Activated gamma-delta T cell (primary cell): Measurements from ENCODE around the gene LMTK3.
"Not testable (repeated sequence)": the region's sequence is repeated elsewhere in the genome, so short reads cannot be mapped to it uniquely, and the experiment has no call there.

Experiments used
- DNase-seq: peaks from one replicate; lab custom pipeline; 2025; lab: John Stamatoyannopoulos, UW

The LMTK3 gene

DNA sequence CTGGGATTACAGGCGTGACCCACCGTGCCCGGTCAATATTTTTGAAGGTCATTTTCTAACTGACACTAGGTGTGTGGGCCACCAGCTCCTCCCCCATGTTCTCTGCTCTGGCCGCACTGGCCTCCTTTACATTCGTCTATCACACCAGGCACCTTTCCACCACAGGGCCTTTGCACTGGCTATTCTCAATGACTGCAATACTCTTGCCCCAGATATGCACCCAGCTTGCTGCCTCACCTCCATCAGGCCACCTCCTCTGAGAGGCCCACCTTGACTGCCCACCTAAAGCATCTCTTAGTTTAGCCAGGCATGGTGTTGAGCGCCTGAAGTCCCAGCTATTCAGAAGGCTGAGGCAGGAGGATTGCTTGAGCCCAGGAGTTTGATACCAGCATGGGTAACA, 30.2 kb upstream of the LMTK3 start:
- DNase-seq = no peak

DNA sequence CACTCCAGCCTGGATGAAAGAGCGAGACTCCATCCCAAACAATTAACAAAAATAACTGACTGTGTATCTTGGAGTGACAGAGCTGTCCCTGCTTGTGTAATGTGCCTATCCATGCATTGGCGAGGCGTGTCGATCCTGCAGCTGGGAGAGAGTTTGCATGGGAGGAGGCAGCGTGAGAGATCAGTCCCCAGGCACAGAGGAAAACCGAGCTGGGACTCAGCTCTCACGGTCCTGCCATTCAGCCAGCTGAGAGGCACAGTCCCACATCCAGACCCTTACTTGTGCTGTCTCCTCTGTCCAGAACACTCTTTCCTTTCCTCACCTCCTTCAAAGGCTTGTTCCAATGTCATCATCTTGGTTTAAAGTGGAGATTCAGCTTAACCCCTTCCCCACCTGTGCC, 28.5 kb upstream of the LMTK3 start:
- DNase-seq = no peak

- DNase-seq = no peak
Observed at GRCh38 chr19:48539503-48540096, 28.0 kb upstream of the LMTK3 start.

- DNase-seq = not testable (repeated sequence)
Observed at GRCh38 chr19:48538057-48538456, 26.4 kb upstream of the LMTK3 start.

DNA sequence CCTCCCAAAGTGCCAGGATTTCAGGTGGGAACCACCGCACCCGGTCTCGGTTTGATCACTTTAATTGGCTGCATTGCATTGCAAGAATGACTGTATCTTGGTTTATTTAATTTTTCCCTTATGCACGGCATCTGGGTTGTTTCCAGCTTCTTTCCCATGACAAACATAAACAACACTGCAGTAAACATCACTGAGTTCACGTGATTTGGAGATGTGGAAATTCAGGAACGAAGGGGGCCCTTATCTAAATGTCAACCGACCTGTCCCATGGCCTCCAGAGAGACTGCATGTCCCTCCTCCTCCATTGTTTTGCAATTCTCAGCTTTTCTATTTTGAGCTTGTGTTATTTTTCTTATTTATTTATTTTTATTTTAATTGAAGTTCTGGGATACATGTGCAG, 25.9 kb upstream of the LMTK3 start:
- DNase-seq = no peak

DNA sequence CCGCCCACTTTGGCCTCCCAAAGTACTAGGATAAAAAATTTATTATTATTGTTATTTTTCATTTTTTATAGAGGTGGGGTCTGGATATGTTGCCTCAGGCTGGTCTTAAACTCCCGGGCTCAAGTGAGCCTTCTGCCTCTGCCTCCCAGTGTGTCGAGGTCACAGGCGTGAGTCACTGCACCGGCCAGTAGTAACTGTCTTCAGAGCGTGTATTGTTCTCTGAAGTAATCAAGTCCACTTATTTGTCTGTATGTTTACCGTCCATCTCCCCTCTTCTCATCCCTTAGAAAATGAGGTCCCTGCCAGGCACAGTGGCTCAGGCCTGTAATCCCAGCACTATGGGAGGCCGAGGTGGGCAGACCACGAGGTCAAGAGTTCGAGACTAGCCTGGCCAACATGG, 22.1 kb upstream of the LMTK3 start:
- DNase-seq = no peak

GRCh38 chr19:48530770-48531169, 19.1 kb upstream of the LMTK3 start:
- no peak for DNase-seq

GRCh38 chr19:48530066-48530720, 18.6 kb upstream of the LMTK3 start:
- DNase-seq = no peak

GRCh38 chr19:48529156-48529555, 17.5 kb upstream of the LMTK3 start:
- DNase-seq = no peak

DNA sequence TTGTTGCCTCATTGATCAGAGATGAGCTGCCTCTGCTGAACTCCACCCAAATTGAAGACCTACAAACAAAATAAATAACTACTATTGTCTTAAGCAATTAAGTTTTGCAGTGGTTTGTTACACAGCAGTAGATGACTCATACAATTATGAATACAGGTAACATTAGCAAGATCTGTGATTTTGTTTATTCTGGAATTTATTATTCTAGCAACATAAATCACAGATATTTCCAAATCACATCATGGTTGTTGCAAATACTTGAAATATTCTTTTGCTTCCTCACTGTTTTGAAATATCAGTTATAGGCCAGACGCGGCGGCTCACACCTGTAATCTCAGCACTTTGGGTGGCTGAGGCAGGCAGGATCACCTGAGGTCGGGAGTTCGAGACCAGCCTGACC, 13.1 kb upstream of the LMTK3 start:
- no peak for DNase-seq

GRCh38 chr19:48524221-48524620, 12.6 kb upstream of the LMTK3 start:
- DNase-seq = no peak

GRCh38 chr19:48520134-48520533, 8.5 kb upstream of the LMTK3 start:
- no peak for DNase-seq

DNA sequence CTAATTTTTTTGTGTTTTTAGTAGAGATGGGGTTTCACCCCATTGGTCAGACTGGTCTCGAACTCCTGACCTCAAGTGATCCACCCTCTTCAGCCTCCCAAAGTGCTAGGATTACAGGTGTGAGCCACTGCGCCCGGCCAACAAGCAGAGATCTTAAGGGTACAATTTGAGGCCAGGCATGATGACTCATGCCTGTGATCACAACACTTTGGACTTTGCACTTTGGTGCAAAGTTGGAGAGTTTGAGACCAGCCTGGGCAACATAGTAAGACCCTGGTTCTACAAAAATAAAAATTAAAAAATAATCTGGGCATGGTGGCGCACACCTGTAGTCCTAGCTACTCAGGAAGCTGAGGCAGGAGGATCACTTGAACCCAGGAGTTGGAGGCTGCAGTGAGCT, 7.8 kb upstream of the LMTK3 start:
- DNase-seq = not testable (repeated sequence)

GRCh38 chr19:48518207-48518606, 6.6 kb upstream of the LMTK3 start:
- no peak for DNase-seq

- no peak for DNase-seq
Observed at GRCh38 chr19:48516536-48516935, 4.9 kb upstream of the LMTK3 start.

GRCh38 chr19:48514123-48514458, 2.5 kb upstream of the LMTK3 start:
- no peak for DNase-seq

GRCh38 chr19:48513289-48514122, 1.9 kb upstream of the LMTK3 start:
- no peak for DNase-seq

DNA sequence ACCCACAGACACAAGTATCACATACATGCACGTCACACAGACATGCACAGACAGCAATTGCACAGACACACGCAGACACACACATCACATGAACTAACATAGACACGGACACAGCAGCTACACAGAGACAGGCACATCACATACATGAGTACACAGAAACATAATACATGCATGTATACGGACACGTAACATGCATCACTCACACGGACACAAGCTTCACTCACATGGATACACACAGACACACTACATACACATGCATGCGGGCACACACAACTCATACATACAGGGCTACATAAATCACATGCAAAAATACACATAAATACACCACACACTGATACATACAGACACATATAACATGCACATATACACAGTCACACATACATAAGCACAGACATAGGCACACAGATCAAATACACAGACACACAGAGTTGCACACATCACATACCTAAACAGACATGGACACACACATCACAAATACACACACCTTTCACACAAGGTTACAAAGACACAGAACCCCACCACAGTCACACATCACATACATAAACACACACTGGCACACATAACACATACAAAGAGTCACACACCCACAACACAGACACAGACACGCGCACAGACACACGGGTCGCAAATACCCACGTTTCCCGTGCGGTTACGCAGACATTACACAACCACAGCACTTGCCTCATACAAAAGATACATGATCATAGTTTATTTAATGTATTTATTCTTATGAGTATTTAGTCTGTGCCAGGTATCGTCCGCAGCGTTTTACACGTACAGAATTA, 1.1 kb upstream of the LMTK3 start:
- no peak for DNase-seq

- DNase-seq = no peak
Observed at GRCh38 chr19:48511321-48511731, 309 bp downstream of the LMTK3 start.

- no peak for DNase-seq
Observed at GRCh38 chr19:48510421-48511268, 990 bp downstream of the LMTK3 start.

DNA sequence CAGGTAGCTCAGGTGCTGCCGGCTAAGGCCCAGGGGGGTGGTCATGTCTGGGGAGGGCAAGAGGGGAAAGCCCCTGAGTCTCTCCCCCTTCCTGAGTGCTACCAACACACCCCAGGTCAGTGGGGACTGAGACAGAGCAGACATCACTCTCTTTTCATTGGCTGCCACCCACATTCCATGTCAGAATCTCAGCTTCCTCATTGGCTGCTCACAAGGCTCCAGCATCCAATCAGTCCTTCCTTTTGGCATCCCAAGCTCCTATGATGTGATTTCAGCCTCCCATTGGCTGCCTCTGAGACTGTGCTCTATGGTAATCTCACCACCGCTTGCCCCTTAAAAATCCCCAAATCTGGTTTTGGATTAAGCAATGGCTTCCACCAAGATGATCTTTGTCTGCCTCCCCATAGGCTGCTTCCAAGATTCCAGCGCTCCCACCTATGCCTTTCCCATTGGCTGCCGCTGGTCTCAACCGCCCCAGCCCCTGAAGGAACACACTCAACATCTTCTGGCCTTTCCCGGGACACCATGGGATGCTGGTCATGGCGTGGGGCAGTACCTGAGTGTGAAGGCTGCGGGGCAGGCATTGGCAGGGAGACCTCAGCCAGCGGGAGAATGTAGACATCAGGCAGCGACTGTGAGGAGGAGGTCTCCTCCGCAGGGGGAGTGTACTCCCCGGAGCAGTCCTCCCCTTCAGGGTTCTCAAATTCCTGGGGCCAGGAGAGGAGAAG, 2.0 kb downstream of the LMTK3 start:
- DNase-seq = no peak
